Psoas muscle (tissue), 8 donors: Measurements from ENCODE around the gene MXD1. TPM values are rescaled to one million over a fixed set of nuclear protein-coding genes. Genes with fewer than 3 reads are reported as not detected.
A peak's percentile ranks its signal among the peaks of the same experiment; 100 is the strongest.

ENCODE experiments used
- ATAC-seq, 4 donors: fragments of 200-7000 bp; cut with Tn5 transposase; one replicate each; pipeline ENCODE4 v1.9.1; 2020; ENCODE audit warnings: moderate library complexity in 3 of 4, mild to moderate bottlenecking in 2 of 4
- DNase-seq, 2 donors: peaks; one replicate each; pipeline ENCODE4 v3.0.0-alpha.2; 2020
- H3K27ac ChIP-seq: fragments of 200-600 bp; one replicate; pipeline ENCODE4 v1.8.0; 2022
- H3K27me3 ChIP-seq, 3 donors: fragments of 200-600 bp in 1 of 3; one replicate each; pipeline versions ENCODE4 v1.6.1 to v1.8.0; 2013 to 2022; ENCODE audit warnings: low read length in 2 of 3, mild to moderate bottlenecking in 2 of 3, moderate library complexity in 1 of 3; ENCODE audit not compliant: insufficient read depth in 3 of 3
- H3K36me3 ChIP-seq, 2 donors: fragments of 200-600 bp in 1 of 2; one replicate each; pipeline versions ENCODE4 v1.6.1 to v1.8.0; 2013 to 2022; ENCODE audit warnings: low read depth in 1 of 2, mild to moderate bottlenecking in 1 of 2, moderate library complexity in 1 of 2; ENCODE audit not compliant: insufficient read depth in 1 of 2
- H3K4me1 ChIP-seq: fragments of 200-600 bp; one replicate; pipeline ENCODE4 v1.8.0; 2022
- H3K4me3 ChIP-seq: fragments of 200-600 bp; one replicate; pipeline ENCODE4 v1.8.0; 2022; ENCODE audit warnings: mild to moderate bottlenecking
- H3K9me3 ChIP-seq: fragments of 200-600 bp; one replicate; pipeline ENCODE4 v1.8.0; 2022
- WGBS, 3 donors: extraction: QIAGEN DNeasy Blood & Tissue Kit; methylation state at CpG; one replicate each; pipeline versions ENCODE4 v1.1.6 to v1.1.7; 2013; 5-methylcytosine and 5-hydroxymethylcytosine counted together
- intact Hi-C, 2 donors: fragments of 100-400 bp; cut with DNase I; formaldehyde crosslinking; loops; one replicate each; pipeline versions ENCODE4 v1.11.0 to v1.14.2; 2022
- polyA plus RNA-seq, 3 donors: library from polyadenylated mRNA; stranded (reverse); fragments of 200-250 nt; gene quantifications; one replicate each; pipeline ENCODE4 v1.2.3, GENCODE V29; 2013
- total RNA-seq, 4 donors: library from RNA; stranded (reverse); fragmentation: NEBNext Ultra II Directional in 2 of 4; extraction: Animal tissue kit (Norgen Biotek cat#: 25700) in 2 of 4; gene quantifications; one replicate each; pipeline versions ENCODE4 v1.2.1 to v1.2.4, GENCODE V29; 2021 to 2023
- TF ChIP-seq, protein P1 (sequence below): fragments of 200-600 bp; IDR thresholded peaks from one replicate; pipeline ENCODE4 v1.8.0; 2022; ENCODE audit warnings: antibody characterized with exemption
- donor health status: healthy with polysubstance abuse.
- donor health status: DM: no; HTN: no; CAD: no; lungs with moderate emphysema.
- donor health status: Bipolar disorder and iron deficiency.
- donor health status: healthy.
- donor health status: DM: yes; HTN: yes; CAD: no.
- donor health status: DM: no; HTN: no; CAD: no.
- donor health status: DM: no; HTN: no; CAD: no.
- donor health status: DM: yes; HTN: yes; CAD: no.

The MXD1 gene
- total and polyA plus RNA-seq, 7 donors: 2.8 to 11.9 (median 6.4) TPM

DNA sequence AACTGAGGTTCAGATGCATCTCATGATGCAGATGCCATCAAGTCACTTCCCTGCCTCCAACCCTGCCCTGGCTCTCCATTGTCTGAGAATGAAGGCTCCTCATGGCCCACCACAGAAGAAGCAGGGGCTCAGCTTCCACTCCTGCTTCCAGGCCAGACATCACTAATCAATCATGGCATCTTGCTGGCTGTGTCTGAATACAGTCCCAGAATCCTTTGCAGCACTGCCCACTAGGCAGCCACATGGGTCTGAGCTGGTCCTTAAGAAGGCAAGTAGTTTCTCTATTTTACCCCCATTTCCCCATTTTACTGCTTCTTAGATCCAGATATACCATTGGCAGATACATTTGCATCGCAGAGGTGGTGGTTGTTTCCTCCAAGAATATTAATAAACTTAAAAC, 39.2 kb downstream of the MXD1 start:
- no peak for ATAC-seq
- DNase-seq: no peak
- Histone ChIP-seq H3K4me3 (no peak overlapping the region), H3K27ac (no peak overlapping the region), H3K9me3 (no peaks in the 10 kb centered on the region), H3K4me1 (no peaks in the 10 kb centered on the region), H3K27me3 (no peaks in the 10 kb centered on the region), H3K36me3 (no peaks in the 10 kb centered on the region)
- TF ChIP-seq, protein P1, sequence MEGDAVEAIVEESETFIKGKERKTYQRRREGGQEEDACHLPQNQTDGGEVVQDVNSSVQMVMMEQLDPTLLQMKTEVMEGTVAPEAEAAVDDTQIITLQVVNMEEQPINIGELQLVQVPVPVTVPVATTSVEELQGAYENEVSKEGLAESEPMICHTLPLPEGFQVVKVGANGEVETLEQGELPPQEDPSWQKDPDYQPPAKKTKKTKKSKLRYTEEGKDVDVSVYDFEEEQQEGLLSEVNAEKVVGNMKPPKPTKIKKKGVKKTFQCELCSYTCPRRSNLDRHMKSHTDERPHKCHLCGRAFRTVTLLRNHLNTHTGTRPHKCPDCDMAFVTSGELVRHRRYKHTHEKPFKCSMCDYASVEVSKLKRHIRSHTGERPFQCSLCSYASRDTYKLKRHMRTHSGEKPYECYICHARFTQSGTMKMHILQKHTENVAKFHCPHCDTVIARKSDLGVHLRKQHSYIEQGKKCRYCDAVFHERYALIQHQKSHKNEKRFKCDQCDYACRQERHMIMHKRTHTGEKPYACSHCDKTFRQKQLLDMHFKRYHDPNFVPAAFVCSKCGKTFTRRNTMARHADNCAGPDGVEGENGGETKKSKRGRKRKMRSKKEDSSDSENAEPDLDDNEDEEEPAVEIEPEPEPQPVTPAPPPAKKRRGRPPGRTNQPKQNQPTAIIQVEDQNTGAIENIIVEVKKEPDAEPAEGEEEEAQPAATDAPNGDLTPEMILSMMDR: no peak
- WGBS, 3 donors: 95 to 98% (median 96%) methylated on average over 1 of the region's 1 CpG
- intact Hi-C loops: no loop called here

DNA sequence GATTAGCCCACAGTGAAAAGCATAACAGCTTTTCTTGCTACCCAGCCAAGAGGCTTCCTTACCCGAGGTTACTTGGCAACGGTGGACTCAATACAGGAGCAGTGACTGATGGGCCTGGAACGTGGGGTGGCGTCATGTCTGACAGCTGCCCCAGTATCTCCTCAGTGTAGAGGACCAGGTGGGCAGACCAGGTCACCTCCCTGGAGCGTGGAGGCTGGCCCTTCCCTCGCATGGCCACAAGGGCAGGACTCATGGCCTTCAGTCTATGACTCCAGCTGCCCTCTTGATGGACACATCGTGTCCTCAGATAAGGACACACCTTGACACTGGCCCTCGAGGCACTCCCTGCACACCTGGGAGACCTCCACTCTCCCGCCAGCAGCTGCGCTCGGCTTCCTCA, 40.1 kb downstream of the MXD1 start:
- WGBS, 3 donors: 79 to 81% (median 80%) methylated on average over 11 of the region's 11 CpGs
- no peaks in the 10 kb centered on the region for H3K9me3 ChIP-seq
- no peaks in the 10 kb centered on the region for H3K4me1 ChIP-seq

GRCh38 chr2:69956475-69956979, 41.6 kb downstream of the MXD1 start:
- WGBS, 3 donors: 83 to 92% (median 89%) methylated on average over 6 of the region's 6 CpGs
- no peaks in the 10 kb centered on the region for H3K27me3 ChIP-seq
- no peak for ATAC-seq
- no peaks in the 10 kb centered on the region for H3K4me1 ChIP-seq
- DNase-seq: no peak
- TF ChIP-seq, protein P1: no peak
- H3K4me3 ChIP-seq: no peak overlapping the region
- no peaks in the 10 kb centered on the region for H3K9me3 ChIP-seq
- H3K36me3 ChIP-seq: no peaks in the 10 kb centered on the region
- H3K27ac ChIP-seq: no peak overlapping the region
- intact Hi-C loops: no loop called here

More for the DNA sequence above, 40.1 kb downstream of the MXD1 start:
- DNase-seq: no peak
- intact Hi-C loops: no loop called here
- no peak overlapping the region for H3K4me3 ChIP-seq
- ATAC-seq: peak in 3 of 4 donors; percentile 45 to 83 (median 51)
- no peaks in the 10 kb centered on the region for H3K36me3 ChIP-seq
- H3K27me3 ChIP-seq: no peaks in the 10 kb centered on the region
- TF ChIP-seq, protein P1: no peak
- H3K27ac ChIP-seq: no peak overlapping the region

GRCh38 chr2:69957965-69958364, 43.1 kb downstream of the MXD1 start:
- intact Hi-C loops: no loop called here
- DNase-seq: no peak
- H3K4me3 ChIP-seq: no peak overlapping the region
- no peak overlapping the region for H3K27ac ChIP-seq
- TF ChIP-seq, protein P1: no peak
- no peaks in the 10 kb centered on the region for H3K9me3 ChIP-seq
- H3K4me1 ChIP-seq: no peaks in the 10 kb centered on the region
- no peak for ATAC-seq
- WGBS, 3 donors: 25 to 37% (median 34%) methylated on average over 8 of the region's 8 CpGs
- no peaks in the 10 kb centered on the region for H3K27me3 ChIP-seq
- no peaks in the 10 kb centered on the region for H3K36me3 ChIP-seq

DNA sequence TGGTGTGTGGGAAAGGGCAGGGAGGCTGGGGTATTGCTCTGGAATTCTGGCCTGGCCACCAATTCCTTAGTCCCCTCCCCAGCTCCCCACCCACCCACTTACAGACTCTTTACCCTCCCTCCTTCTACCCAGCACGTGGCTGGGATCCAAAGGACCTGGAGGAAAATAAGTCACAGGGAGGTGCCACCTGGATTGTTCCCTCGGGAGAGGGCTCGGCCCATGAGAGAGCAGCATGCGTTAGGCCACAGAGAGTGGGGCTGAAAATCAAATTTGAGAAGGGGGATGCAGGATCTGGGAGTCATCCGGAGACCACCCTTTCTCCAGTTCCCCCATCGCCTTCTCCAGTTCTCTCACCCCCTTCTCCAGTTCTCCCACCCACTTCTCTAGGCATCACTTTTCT, 43.6 kb downstream of the MXD1 start:
- no peaks in the 10 kb centered on the region for H3K4me1 ChIP-seq
- no peaks in the 10 kb centered on the region for H3K9me3 ChIP-seq
- intact Hi-C loops: no loop called here
- no peak overlapping the region for H3K4me3 ChIP-seq
- TF ChIP-seq, protein P1: no peak
- H3K27me3 ChIP-seq: no peaks in the 10 kb centered on the region
- 47 to 62% (median 55%) methylated on average over 6 of the region's 6 CpGs for WGBS, 3 donors
- ATAC-seq (no peak), DNase-seq (no peak)
- no peak overlapping the region for H3K27ac ChIP-seq
- H3K36me3 ChIP-seq: no peaks in the 10 kb centered on the region
